Spleen (tissue), 7 donors: ENCODE results near the gene MACROD2.

ENCODE experiments used
- CTCF ChIP-seq, 11 experiments: fragments of 200-600 bp in 7 of 11; fragments of 450-650 bp in 4 of 11; sonication (generic) in 4 of 11; IDR thresholded peaks in 8 of 11; conservative IDR thresholded peaks in 3 of 11; 1 replicate in 7 of 11; 2 replicates in 4 of 11; pipeline versions ENCODE4 v1.4.0 to v1.8.0; 2016 to 2021; ENCODE audit warnings: antibody characterized with exemption in 11 of 11, inconsistent platforms in 4 of 11, mild to moderate bottlenecking in 1 of 11
- POLR2A ChIP-seq, 3 donors: fragments of 450-650 bp; IDR thresholded peaks; one replicate each; pipeline ENCODE4 v1.5.1; 2017; ENCODE audit warnings: antibody characterized with exemption in 3 of 3, mild to moderate bottlenecking in 1 of 3
- POLR2AphosphoS5 ChIP-seq, 3 donors: sonication (generic); formaldehyde crosslinking; IDR thresholded peaks; one replicate each; pipeline ENCODE4 v1.5.1; 2017; ENCODE audit warnings: antibody characterized with exemption in 3 of 3
- donor health status: DM: no; HTN: no; CAD: no; lungs with moderate emphysema.
- donor health status: DM: no; HTN: no; CAD: no.
- donor health status: DM: no; HTN: no; CAD: no.

- TF ChIP-seq CTCF (IDR thresholded peaks at IDR 0.05 in 8 of 11, conservative IDR thresholded peaks at IDR 0.05 in 3 of 11) (no peak), POLR2A (IDR thresholded peaks at IDR 0.05) (no peak), POLR2AphosphoS5 (IDR thresholded peaks at IDR 0.05) (no peak)
Measured at GRCh38 chr20:14009208-14009607, 13.9 kb downstream of the MACROD2 start.
